HG03558 (cell line): Measurements from ENCODE around the gene LAMTOR5.

Experiments used
- ATAC-seq: cut with Tn5 transposase; IDR thresholded peaks from one replicate; pipeline ENCODE4 v1.9.1; 2021; ENCODE audit warnings: moderate number of reproducible peaks; ENCODE audit not compliant: unreplicated experiment; ENCODE audit errors: extremely low read depth

LAMTOR5 gene

DNA sequence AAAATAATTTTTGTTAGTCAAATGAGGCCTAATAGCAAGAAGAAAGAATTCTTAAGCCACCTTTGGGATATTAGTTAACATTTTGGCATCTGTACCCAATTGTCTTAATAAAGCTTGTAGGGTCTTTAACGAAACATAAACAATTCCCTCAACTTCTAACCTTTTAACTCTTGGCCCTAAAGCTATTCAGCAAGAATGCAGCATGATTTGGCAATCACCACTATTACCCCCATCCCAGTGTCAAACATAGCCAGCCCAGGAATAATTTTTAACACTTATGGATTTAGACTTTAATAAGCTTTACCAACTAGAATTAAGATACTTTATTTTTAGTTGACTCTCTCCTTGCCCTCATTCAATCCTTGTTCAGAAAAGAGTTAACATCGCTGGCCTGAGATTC lies 14.2 kb downstream of the LAMTOR5 start:
- no peak for ATAC-seq

- ATAC-seq: no peak
Measured at GRCh38 chr1:110390692-110391245, 16.7 kb downstream of the LAMTOR5 start, which contains the start of gene SLC16A4. Gene SLC16A4, minus strand, starts transcription at chr1:110391026. Its CDS starts 1,703 bp downstream, at chr1:110389323.

DNA sequence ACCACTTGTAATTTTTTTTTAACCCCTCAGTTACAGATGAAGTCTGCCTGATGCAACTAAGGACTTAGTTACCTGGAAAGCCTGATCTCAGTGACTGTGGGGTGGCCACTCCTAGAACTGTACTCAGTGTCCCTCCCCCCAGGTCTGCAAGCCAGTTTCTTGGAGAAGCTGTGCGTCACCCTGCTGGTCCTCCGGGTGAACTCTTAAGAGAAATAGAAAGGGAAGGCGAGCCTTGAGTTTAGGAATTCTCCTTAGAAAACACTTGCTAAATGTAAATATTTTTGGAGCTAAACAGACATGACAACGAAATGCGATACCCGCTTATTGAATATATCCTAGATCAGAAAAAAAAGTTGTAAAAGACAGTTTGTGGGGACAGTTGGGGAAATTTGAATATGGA lies 17.4 kb downstream of the LAMTOR5 start:
- ATAC-seq: no peak

DNA sequence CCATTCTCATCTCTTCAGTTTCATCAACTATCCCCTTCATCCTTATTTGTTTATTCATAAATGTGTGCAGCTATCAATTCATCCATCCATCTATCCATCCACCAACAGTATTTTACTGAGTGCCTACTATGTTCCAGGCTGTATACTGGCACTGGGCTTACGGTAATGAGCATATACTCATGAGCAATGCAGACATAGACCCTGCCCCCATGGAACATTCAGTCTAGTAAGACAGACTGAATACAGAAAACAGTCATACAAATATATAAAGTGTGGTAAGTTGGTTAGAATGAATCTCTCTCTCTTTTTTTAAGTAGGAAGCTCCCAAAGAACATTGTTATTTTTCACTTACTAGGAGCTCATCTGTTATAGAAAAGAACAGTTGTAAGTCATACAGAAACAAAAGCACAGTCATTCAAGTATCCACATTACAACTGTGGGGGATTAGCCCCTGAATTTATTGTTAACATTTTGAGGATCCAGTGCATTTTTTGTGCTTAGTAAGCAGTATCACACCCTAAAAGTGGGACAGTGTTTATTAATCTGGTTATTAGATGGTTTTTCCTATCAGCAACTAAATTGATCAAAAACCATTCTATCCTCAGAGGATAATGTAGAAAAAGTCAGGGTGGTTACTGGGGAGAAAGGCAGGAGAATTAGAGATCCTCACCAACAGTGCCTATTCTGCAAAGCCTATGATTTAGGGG lies 20.3 kb downstream of the LAMTOR5 start:
- ATAC-seq: no peak

DNA sequence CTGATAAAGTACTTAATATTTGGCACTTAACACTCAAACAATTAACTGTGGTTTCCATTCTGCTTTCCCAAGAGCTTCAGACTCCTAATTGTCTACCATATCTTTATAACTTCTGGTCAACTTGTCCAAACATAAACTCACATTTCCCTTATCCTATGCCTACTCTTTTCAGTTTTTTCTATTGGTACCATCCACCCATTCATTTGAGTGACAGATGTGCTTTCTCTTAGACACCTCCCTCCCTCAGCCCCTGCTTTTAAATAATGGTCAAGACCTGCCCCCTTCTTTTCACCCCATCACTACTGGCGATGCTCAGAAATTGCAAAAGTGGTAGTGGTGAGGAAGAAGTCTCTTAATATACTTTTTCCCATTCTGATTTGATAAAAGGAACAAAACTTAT lies 22.1 kb downstream of the LAMTOR5 start:
- no peak for ATAC-seq

DNA sequence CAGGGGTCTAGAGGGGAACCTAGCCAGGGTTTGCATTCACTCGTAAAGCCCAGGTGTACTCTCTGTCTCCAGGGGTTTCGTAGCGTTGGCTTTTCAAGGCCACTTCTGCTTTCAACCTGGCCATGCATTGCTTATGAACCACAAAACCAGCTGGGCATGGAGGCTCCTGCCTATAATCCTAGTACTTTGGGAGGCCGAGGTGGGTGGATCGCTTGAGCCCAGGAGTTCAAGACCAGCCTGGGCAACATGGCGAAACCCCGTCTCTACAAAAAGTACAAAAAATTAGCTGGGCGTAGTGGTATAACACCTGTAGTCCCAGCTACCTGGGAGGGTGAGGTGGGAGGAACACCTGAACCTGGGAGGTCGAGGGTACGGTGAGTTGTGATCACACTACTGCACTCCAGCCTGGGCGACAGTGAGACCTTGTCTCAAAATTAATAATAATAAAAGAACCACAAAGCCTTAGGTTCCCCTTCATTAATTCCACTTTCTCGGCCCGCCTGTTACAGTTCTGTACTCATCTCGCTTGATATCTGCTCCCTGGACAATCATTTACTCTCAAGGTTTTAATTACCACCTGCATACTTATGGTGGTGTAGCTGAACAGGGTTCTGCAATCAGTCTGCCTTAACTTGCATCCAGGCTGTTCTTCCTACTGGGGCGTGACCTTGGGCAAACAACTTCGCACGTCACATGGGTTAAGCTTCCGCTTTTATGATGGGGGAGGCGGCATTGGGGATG lies 22.7 kb downstream of the LAMTOR5 start:
- ATAC-seq: no peak

DNA sequence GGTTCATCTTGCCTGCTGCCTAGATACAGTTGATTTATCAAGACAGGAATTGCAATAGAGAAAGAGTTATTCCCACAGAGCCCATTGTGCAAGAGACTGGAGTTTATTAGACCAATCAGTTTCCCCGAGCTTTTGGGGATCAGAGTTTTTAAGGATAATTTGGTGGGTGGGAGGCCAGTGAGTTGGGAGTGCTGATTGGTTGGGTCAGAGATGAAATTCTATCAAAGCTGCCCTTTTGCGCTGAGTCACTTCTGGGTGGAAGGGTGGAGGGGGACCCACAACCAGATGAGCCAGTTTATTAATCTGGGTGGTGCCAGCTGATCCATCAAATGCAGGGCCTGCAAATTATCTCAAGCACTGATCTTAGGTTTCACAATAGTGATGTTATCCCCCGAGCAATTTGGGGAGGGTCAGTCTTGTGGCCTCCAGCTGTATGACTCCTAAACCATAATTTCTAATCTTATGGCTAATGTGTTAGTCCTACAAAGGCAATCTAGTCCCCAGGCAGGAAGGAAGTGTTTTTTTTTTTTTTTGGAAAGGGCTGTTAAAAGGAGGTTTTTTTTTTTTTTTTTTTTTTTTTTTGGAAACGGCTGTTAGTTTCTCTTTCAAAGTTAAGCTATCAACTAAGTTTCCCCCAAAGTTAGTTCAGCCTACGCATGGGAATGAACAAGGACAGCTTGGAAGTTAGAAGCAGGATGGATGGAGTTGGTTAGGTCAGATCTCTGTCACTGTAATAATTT lies 24.1 kb downstream of the LAMTOR5 start:
- no peak for ATAC-seq

GRCh38 chr1:110380672-110381283 lies 26.7 kb downstream of the LAMTOR5 start:
- no peak for ATAC-seq

- no peak for ATAC-seq
Measured at GRCh38 chr1:110375490-110375889, 32.0 kb downstream of the LAMTOR5 start.

DNA sequence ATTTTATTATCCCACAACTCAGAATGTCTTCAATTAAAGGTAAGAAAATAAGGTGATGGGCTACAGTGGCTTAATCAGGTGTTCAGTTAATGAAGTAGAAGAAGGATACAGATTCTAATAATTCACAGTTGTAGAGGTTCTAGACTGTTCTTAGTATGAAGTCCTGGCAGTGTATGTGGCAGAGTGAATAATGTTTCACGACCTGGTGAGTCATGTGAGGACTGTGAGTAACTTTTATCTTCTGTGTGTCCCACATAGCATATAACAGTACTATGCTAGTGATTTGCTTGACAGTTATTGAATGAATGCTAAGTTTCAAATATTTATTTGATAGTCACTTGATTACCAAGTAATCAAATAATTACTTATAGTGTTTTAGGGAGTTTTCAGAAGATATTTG lies 36.7 kb downstream of the LAMTOR5 start:
- ATAC-seq: no peak

DNA sequence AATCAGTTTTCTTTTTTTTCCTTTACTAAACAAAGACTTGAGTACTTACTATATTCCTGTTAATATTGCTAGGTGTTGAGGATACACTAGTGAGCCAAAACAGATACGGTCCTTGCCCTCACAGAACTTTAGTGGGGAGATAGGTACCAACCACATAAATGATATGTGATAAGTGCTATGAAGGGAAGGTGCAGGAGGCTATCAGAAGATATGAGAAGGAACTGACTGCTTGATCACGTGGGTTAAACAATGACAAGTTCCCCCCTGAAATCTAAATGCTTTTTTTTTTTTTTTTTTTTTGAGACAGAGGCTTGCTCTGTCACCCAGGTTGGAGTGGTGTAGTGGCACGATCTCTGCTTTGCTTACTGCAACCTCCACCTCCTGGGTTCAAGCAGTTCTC lies 43.3 kb downstream of the LAMTOR5 start:
- no peak for ATAC-seq

- ATAC-seq: no peak
Measured at GRCh38 chr1:110361856-110362255, 45.6 kb downstream of the LAMTOR5 start.

- ATAC-seq: no peak
Measured at GRCh38 chr1:110360431-110360830, 47.1 kb downstream of the LAMTOR5 start.

- ATAC-seq: no peak
Measured at GRCh38 chr1:110356379-110356778, 51.1 kb downstream of the LAMTOR5 start.

GRCh38 chr1:110355321-110355720 lies 52.2 kb downstream of the LAMTOR5 start:
- ATAC-seq: no peak
